AG09309 (cell line): ENCODE results near the gene TUBB1.

Experiments
- DNase-seq: peaks from one replicate; pipeline ENCODE4 v3.0.0-alpha.2; 2010; ENCODE audit warnings: low read depth
- H3K4me3 ChIP-seq: 2 replicates; pipeline ENCODE4 v1.5.1; 2011; ENCODE audit warnings: mild to moderate bottlenecking, low read depth, low read length, moderate library complexity; ENCODE audit not compliant: control insufficient read depth
- CTCF ChIP-seq: IDR thresholded peaks from 2 replicates; pipeline ENCODE4 v1.5.1; 2011; ENCODE audit warnings: mild to moderate bottlenecking, low read depth, low read length, inconsistent platforms; ENCODE audit not compliant: insufficient read depth, control insufficient read depth; ENCODE audit errors: missing control alignments

Gene TUBB1

GRCh38 chr20:59042151-59042795, 23.0 kb downstream of the TUBB1 start, which contains the start of gene PRELID3B:
TSS of gene PRELID3B (minus strand) at chr20:59042786. CDS start at chr20:59042730, 56 bp downstream.
- TF ChIP-seq CTCF: no peak
- peak within 1 kb of the TSS; percentile 90 for H3K4me3 ChIP-seq
- no peak for DNase-seq

- H3K4me3 ChIP-seq: peak overlapping the region; percentile 90
- DNase-seq: no peak
- no peak for TF ChIP-seq CTCF
Observed at GRCh38 chr20:59042796-59043631, 23.8 kb downstream of the TUBB1 start.

GRCh38 chr20:59043698-59044097, 24.5 kb downstream of the TUBB1 start:
- no peak for DNase-seq
- TF ChIP-seq CTCF: no peak
- no peak overlapping the region for H3K4me3 ChIP-seq

- no peak for TF ChIP-seq CTCF
- H3K4me3 ChIP-seq: no peak overlapping the region
- DNase-seq: no peak
Observed at GRCh38 chr20:59044295-59044694, 25.1 kb downstream of the TUBB1 start.

GRCh38 chr20:59044796-59045195, 25.6 kb downstream of the TUBB1 start:
- no peak for TF ChIP-seq CTCF
- no peak for DNase-seq
- no peak overlapping the region for H3K4me3 ChIP-seq

GRCh38 chr20:59046862-59047261, 27.6 kb downstream of the TUBB1 start:
- no peak for TF ChIP-seq CTCF
- no peak for DNase-seq
- no peak overlapping the region for H3K4me3 ChIP-seq
